K562 (cell line): ENCODE results near the gene PLEKHG1.

Experiments
- ATF6 ChIP-seq: sonication (generic); formaldehyde crosslinking; IDR thresholded peaks from 2 replicates; pipeline ENCODE4 v1.4.0; 2020; ENCODE audit warnings: mild to moderate bottlenecking, missing genetic modification reagents
- CTCF ChIP-seq, 3 experiments: IDR thresholded peaks in 2 of 3; conservative IDR thresholded peaks in 1 of 3; 2 replicates each; pipeline ENCODE4 v1.5.1; 2011 to 2012; ENCODE audit warnings: low read length in 3 of 3, mild to moderate bottlenecking in 3 of 3, control low read depth in 2 of 3, improper control_type of control experiment in 1 of 3, inconsistent platforms in 1 of 3, low read depth in 1 of 3, mixed read lengths in 1 of 3, moderate library complexity in 1 of 3; ENCODE audit not compliant: insufficient read depth in 2 of 3
- DDX20 ChIP-seq: fragments of 450-650 bp; IDR thresholded peaks from 2 replicates; pipeline ENCODE4 v1.6.1; 2016; ENCODE audit warnings: missing genetic modification characterization, low read depth, mild to moderate bottlenecking, missing compliant biosample characterization, moderate library complexity
- GTF3C2 ChIP-seq: IDR thresholded peaks from 3 replicates; pipeline ENCODE4 v1.6.1; 2011; ENCODE audit warnings: borderline replicate concordance, mild to moderate bottlenecking, moderate library complexity; ENCODE audit not compliant: insufficient read length; ENCODE audit errors: extremely low read depth
- IRF9 ChIP-seq: fragments of 450-650 bp; IDR thresholded peaks from 2 replicates; pipeline ENCODE4 v1.6.1; 2016; ENCODE audit warnings: missing biosample characterization, missing genetic modification characterization
- NFATC3 ChIP-seq: fragments of 450-650 bp; IDR thresholded peaks from 2 replicates; pipeline ENCODE4 v1.6.1; 2017; ENCODE audit warnings: mild to moderate bottlenecking
- NRF1 ChIP-seq, 2 experiments: fragments of 450-650 bp; IDR thresholded peaks in 1 of 2; conservative IDR thresholded peaks in 1 of 2; 2 replicates each; pipeline ENCODE4 v1.6.1; 2014; ENCODE audit warnings: mild to moderate bottlenecking in 2 of 2

- TF ChIP-seq CTCF (IDR thresholded peaks at IDR 0.05 in 2 of 3, conservative IDR thresholded peaks at IDR 0.05 in 1 of 3; ENCODE audit: insufficient read depth in 2 of 3, low read depth in 1 of 3, low read length in 3 of 3) (no peak), NFATC3 (no peak), NRF1 (conservative IDR thresholded peaks at IDR 0.05 in 1 of 2, IDR thresholded peaks at IDR 0.05 in 1 of 2) (no peak), ATF6 (CRISPR knock-in tag) (no peak), DDX20 (tag) (no peak), GTF3C2 (no peak), IRF9 (tag) (no peak)
These were observed 30.5 kb upstream of the PLEKHG1 start for GRCh38 chr6:150569161-150569560.
